H9 (cell line): ENCODE results near the gene LETM1. TPM values are rescaled to one million over a fixed set of nuclear protein-coding genes. Genes with fewer than 3 reads are reported as not detected.

Experiments used
- DNase-seq: peaks from one replicate; pipeline ENCODE4 v3.0.0-alpha.2; 2017
- H2AFZ ChIP-seq: one replicate; pipeline ENCODE4 v1.6.1; 2013; ENCODE audit warnings: mild to moderate bottlenecking, low read length, control low read depth, moderate library complexity
- H2AK5ac ChIP-seq: 2 replicates; pipeline ENCODE4 v1.6.1; 2013; ENCODE audit warnings: low read length, control low read depth, mixed read lengths; ENCODE audit not compliant: insufficient read length
- H2BK120ac ChIP-seq: one replicate; pipeline ENCODE4 v1.6.1; 2013; ENCODE audit warnings: low read depth, mild to moderate bottlenecking, low read length, control low read depth, inconsistent platforms; ENCODE audit not compliant: poor library complexity, severe bottlenecking
- H2BK12ac ChIP-seq: 2 replicates; pipeline ENCODE4 v1.6.1; 2013; ENCODE audit warnings: low read length, control low read depth, mixed read lengths, low read depth; ENCODE audit not compliant: insufficient read length
- H2BK15ac ChIP-seq: 2 replicates; pipeline ENCODE4 v1.6.1; 2013; ENCODE audit warnings: low read depth, low read length, control low read depth
- H2BK20ac ChIP-seq: one replicate; pipeline ENCODE4 v1.6.1; 2013; ENCODE audit warnings: low read depth, mild to moderate bottlenecking, low read length, control low read depth, inconsistent platforms; ENCODE audit not compliant: poor library complexity, severe bottlenecking
- H2BK5ac ChIP-seq: 2 replicates; pipeline ENCODE4 v1.6.1; 2013; ENCODE audit warnings: low read length, control low read depth, mixed read lengths; ENCODE audit not compliant: insufficient read length
- H3K14ac ChIP-seq: 2 replicates; pipeline ENCODE4 v1.6.1; 2013; ENCODE audit warnings: low read length, control low read depth; ENCODE audit not compliant: insufficient read depth
- H3K18ac ChIP-seq: 2 replicates; pipeline ENCODE4 v1.6.1; 2013; ENCODE audit warnings: low read depth, mild to moderate bottlenecking, mixed read lengths, low read length, control low read depth; ENCODE audit not compliant: insufficient read length
- H3K23ac ChIP-seq: 2 replicates; pipeline ENCODE4 v1.6.1; 2013; ENCODE audit warnings: low read length, control low read depth, mixed read lengths, low read depth; ENCODE audit not compliant: insufficient read length
- H3K23me2 ChIP-seq: 2 replicates; pipeline ENCODE4 v1.6.1; 2013; ENCODE audit warnings: low read depth, mild to moderate bottlenecking, mixed read lengths, low read length, control low read depth; ENCODE audit not compliant: insufficient read length, poor library complexity, severe bottlenecking
- H3K27ac ChIP-seq: 2 replicates; pipeline ENCODE4 v1.5.1; 2013; ENCODE audit warnings: low read length, control low read depth, mixed read lengths, low read depth; ENCODE audit not compliant: insufficient read length
- H3K27me3 ChIP-seq: 2 replicates; pipeline ENCODE4 v1.6.1; 2013; ENCODE audit warnings: low read length, control low read depth, inconsistent platforms; ENCODE audit not compliant: insufficient read depth
- H3K4ac ChIP-seq: 2 replicates; pipeline ENCODE4 v1.6.1; 2013; ENCODE audit warnings: low read depth, mild to moderate bottlenecking, control low read depth, inconsistent platforms, low read length, moderate library complexity
- H3K4me1 ChIP-seq: 2 replicates; pipeline ENCODE4 v1.6.1; 2013; ENCODE audit warnings: low read length, control low read depth, inconsistent platforms; ENCODE audit not compliant: insufficient read depth
- H3K4me2 ChIP-seq: 2 replicates; pipeline ENCODE4 v1.6.1; 2013; ENCODE audit warnings: low read length, control low read depth, mixed read lengths; ENCODE audit not compliant: insufficient read length, insufficient read depth
- H3K56ac ChIP-seq: 2 replicates; pipeline ENCODE4 v1.6.1; 2013; ENCODE audit warnings: low read depth, mild to moderate bottlenecking, mixed read lengths, low read length, control low read depth; ENCODE audit not compliant: insufficient read length
- H3K79me1 ChIP-seq: 2 replicates; pipeline ENCODE4 v1.6.1; 2013; ENCODE audit warnings: low read depth, mild to moderate bottlenecking, moderate library complexity, low read length, control low read depth, inconsistent platforms; ENCODE audit not compliant: insufficient read depth, poor library complexity, severe bottlenecking
- H3K79me2 ChIP-seq: 2 replicates; pipeline ENCODE4 v1.6.1; 2013; ENCODE audit warnings: low read length, control low read depth, inconsistent platforms; ENCODE audit not compliant: insufficient read depth
- H3K9ac ChIP-seq: 2 replicates; pipeline ENCODE4 v1.6.1; 2013; ENCODE audit warnings: low read length, control low read depth, mixed read lengths; ENCODE audit not compliant: insufficient read length; ENCODE audit errors: extremely low read depth
- H3K9me3 ChIP-seq: one replicate; pipeline ENCODE4 v1.6.1; 2013; ENCODE audit warnings: low read depth, low read length, inconsistent platforms; ENCODE audit not compliant: control insufficient read depth
- H3T11ph ChIP-seq: one replicate; pipeline ENCODE4 v1.6.1; 2013; ENCODE audit warnings: mild to moderate bottlenecking, low read length, control low read depth, inconsistent platforms
- H4K20me1 ChIP-seq: one replicate; pipeline ENCODE4 v1.6.1; 2013; ENCODE audit not compliant: control insufficient read depth, insufficient read length, insufficient read depth
- H4K5ac ChIP-seq: 2 replicates; pipeline ENCODE4 v1.6.1; 2013; ENCODE audit warnings: low read depth, mild to moderate bottlenecking, mixed read lengths, low read length, control low read depth; ENCODE audit not compliant: insufficient read length
- H4K8ac ChIP-seq: replicated peaks from 2 replicates; pipeline ENCODE4 v1.6.1; 2013; ENCODE audit warnings: low read length, control low read depth, mixed read lengths, low read depth; ENCODE audit not compliant: insufficient read length
- H4K91ac ChIP-seq: 2 replicates; pipeline ENCODE4 v1.6.1; 2013; ENCODE audit warnings: low read depth, mild to moderate bottlenecking, moderate library complexity, mixed read lengths, low read length, control low read depth; ENCODE audit not compliant: insufficient read length
- H3K27ac Mint-ChIP-seq, 3 experiments: 2 replicates in 2 of 3; 3 replicates in 1 of 3; pipeline ENCODE4 v1.8.0; 2020 to 2021; ENCODE audit warnings: mixed read lengths in 3 of 3, mild to moderate bottlenecking in 1 of 3, moderate library complexity in 1 of 3
- H3K27me3 Mint-ChIP-seq: 2 replicates; pipeline ENCODE4 v1.8.0; 2021; ENCODE audit warnings: low read depth, mild to moderate bottlenecking, moderate library complexity, mixed read lengths
- H3K36me3 Mint-ChIP-seq, 3 experiments: 2 replicates in 2 of 3; 3 replicates in 1 of 3; pipeline ENCODE4 v1.8.0; 2020 to 2021; ENCODE audit warnings: low read depth in 3 of 3, mixed read lengths in 3 of 3; ENCODE audit not compliant: insufficient read depth in 1 of 3
- H3K4me1 Mint-ChIP-seq, 2 experiments: 2 replicates each; pipeline ENCODE4 v1.8.0; 2020; ENCODE audit warnings: mixed read lengths in 2 of 2
- H3K4me3 Mint-ChIP-seq, 2 experiments: 2 replicates in 1 of 2; 3 replicates in 1 of 2; pipeline ENCODE4 v1.8.0; 2020 to 2021; ENCODE audit warnings: mild to moderate bottlenecking in 2 of 2, mixed read lengths in 2 of 2, moderate library complexity in 1 of 2
- H3K9me3 Mint-ChIP-seq, 2 experiments: 2 replicates in 1 of 2; 3 replicates in 1 of 2; pipeline ENCODE4 v1.8.0; 2020; ENCODE audit warnings: mild to moderate bottlenecking in 2 of 2, mixed read lengths in 2 of 2, moderate library complexity in 1 of 2
- CTCF ChIP-seq: fragments of 200-600 bp; sonication (generic); conservative IDR thresholded peaks from 3 replicates; pipeline ENCODE4 v1.8.0; 2021; ENCODE audit warnings: antibody characterized with exemption, mild to moderate bottlenecking
- WGBS: extraction: QIAGEN DNeasy Blood & Tissue Kit; methylation state at CpG from one replicate; pipeline ENCODE4 v1.1.7; 2013; ENCODE audit warnings: missing lambda C conversion rate, low lambda C conversion rate, mixed read lengths; ENCODE audit not compliant: insufficient read length; ENCODE audit errors: extremely low coverage; 5-methylcytosine and 5-hydroxymethylcytosine counted together
- total RNA-seq: library from RNA; stranded (reverse); gene quantifications from 2 replicates; pipeline ENCODE4 v1.2.1, GENCODE V29; 2021

LETM1 gene
- total RNA-seq, 1 experiment from 2014 or later, result 43.4 TPM

GRCh38 chr4:1789552-1789951 is 66.4 kb downstream of the LETM1 start:
- H2BK12ac ChIP-seq, result no peak overlapping the region
- H3K56ac ChIP-seq, result no peak overlapping the region
- no peak overlapping the region for H2BK5ac ChIP-seq
- H3K4me2 ChIP-seq, result no peak overlapping the region
- H3K36me3 Mint-ChIP-seq, result no peaks in the 10 kb centered on the region
- H3T11ph ChIP-seq, result no peak overlapping the region
- peaks cover 7% of the 10 kb centered on the region for H3K23me2 ChIP-seq
- H3K79me2 ChIP-seq, result no peaks in the 10 kb centered on the region
- no CpG with 5 or more reads among the region's 21 CpGs for WGBS
- H4K8ac ChIP-seq, result no peak overlapping the region
- DNase-seq, result no peak
- no peak overlapping the region for H3K27ac ChIP-seq
- H3K23ac ChIP-seq, result no peak overlapping the region
- H4K20me1 ChIP-seq, result no peaks in the 10 kb centered on the region
- no peak overlapping the region for H2BK120ac ChIP-seq
- no peaks in the 10 kb centered on the region for H3K79me1 ChIP-seq
- no peak overlapping the region for H2AFZ ChIP-seq
- no peak overlapping the region for H4K5ac ChIP-seq
- no peak overlapping the region for H2BK20ac ChIP-seq
- no peak overlapping the region for H2AK5ac ChIP-seq
- no peak overlapping the region for H3K9ac ChIP-seq
- H3K4me1 ChIP-seq, result no peaks in the 10 kb centered on the region
- no peak overlapping the region for H3K18ac ChIP-seq
- H4K91ac ChIP-seq, result no peak overlapping the region
- no peaks in the 10 kb centered on the region for H3K9me3 Mint-ChIP-seq
- H2BK15ac ChIP-seq, result no peak overlapping the region
- H3K4me1 Mint-ChIP-seq, result peaks cover 13 to 19% of the 10 kb centered on the region in 2 experiments
- no peaks in the 10 kb centered on the region for H3K9me3 ChIP-seq
- peaks cover 2% of the 10 kb centered on the region; the same call in 1 of the 2 replicates for H3K27me3 ChIP-seq
- H3K4ac ChIP-seq, result no peak overlapping the region
- no peak overlapping the region for H3K4me3 Mint-ChIP-seq
- H3K27me3 Mint-ChIP-seq, result peaks cover 34% of the 10 kb centered on the region
- H3K14ac ChIP-seq, result no peak overlapping the region
- no peak overlapping the region for H3K27ac Mint-ChIP-seq
- no peak for TF ChIP-seq CTCF
